Measurements from ENCODE around the gene CTNNBIP1. TPM values are rescaled to one million over a fixed set of nuclear protein-coding genes. Genes with fewer than 3 reads are reported as not detected.

CTNNBIP1 gene
- total and polyA plus RNA-seq, 9 of the 15 experiments (the other 6 are each of a cell fraction or from before 2014, with no cell fraction given), result 0.65 to 29.2 (median 14.7) TPM

GRCh38 chr1:9827558-9828185 lies 82.4 kb downstream of the CTNNBIP1 start (continued):
- TF ChIP-seq STAT6 (CRISPR knock-in tag; IDR thresholded peaks at IDR 0.05), result no peak
- 0 out of 2 replicates have a peak, but pooled peaks have one; percentile 13 for TF ChIP-seq ATF3 (IDR thresholded peaks at IDR 0.05)
- TF ChIP-seq ATF3 (CRISPR knock-in tag; conservative IDR thresholded peaks at IDR 0.05), result no peak
- TF ChIP-seq PBX2 (CRISPR knock-in tag; IDR thresholded peaks at IDR 0.05; ENCODE audit: low read depth), result no peak
- TF ChIP-seq PBX2 (tag; conservative IDR thresholded peaks at IDR 0.05; ENCODE audit: low read depth), result no peak
- no peak for TF ChIP-seq POLR3G (IDR thresholded peaks at IDR 0.05; ENCODE audit: extremely low read depth, insufficient read length, insufficient replicate concordance)
- no peak for TF ChIP-seq GABPA (tag; conservative IDR thresholded peaks at IDR 0.05; ENCODE audit: low read depth)
- TF ChIP-seq MYC (IDR thresholded peaks at IDR 0.05; ENCODE audit: low read depth, low read length), result peak; percentile 38; the same call in 1 of the 2 replicates
- TF ChIP-seq MYC (CRISPR knock-in tag; IDR thresholded peaks at IDR 0.05; ENCODE audit: borderline replicate concordance, low read depth), result no peak
- no peak for TF ChIP-seq NCOA4 (IDR thresholded peaks at IDR 0.05; ENCODE audit: partially characterized antibody)
- TF ChIP-seq ZNF707 (CRISPR knock-in tag; conservative IDR thresholded peaks at IDR 0.05), result no peak
- TF ChIP-seq TEAD2 (tag; IDR thresholded peaks at IDR 0.05), result no peak
- TF ChIP-seq ZNF609 (CRISPR knock-in tag; IDR thresholded peaks at IDR 0.05; ENCODE audit: borderline replicate concordance), result no peak
- no peak for TF ChIP-seq SP1 (CRISPR knock-in tag; IDR thresholded peaks at IDR 0.05)
- TF ChIP-seq PCBP2 (IDR thresholded peaks at IDR 0.05; ENCODE audit: low read depth, low read length, poor library complexity, severe bottlenecking), result no peak
- 0 out of 2 replicates have a peak, but pooled peaks have one; percentile 48 for TF ChIP-seq GATA2 (CRISPR knock-in tag; IDR thresholded peaks at IDR 0.05)
- no peak for TF ChIP-seq KLF16 (IDR thresholded peaks at IDR 0.05)
